ENCODE data around the gene TMEM123. TPM values are rescaled to one million over a fixed set of nuclear protein-coding genes. Genes with fewer than 3 reads are reported as not detected.

The TMEM123 gene, protein sequence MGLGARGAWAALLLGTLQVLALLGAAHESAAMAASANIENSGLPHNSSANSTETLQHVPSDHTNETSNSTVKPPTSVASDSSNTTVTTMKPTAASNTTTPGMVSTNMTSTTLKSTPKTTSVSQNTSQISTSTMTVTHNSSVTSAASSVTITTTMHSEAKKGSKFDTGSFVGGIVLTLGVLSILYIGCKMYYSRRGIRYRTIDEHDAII
- 249 TPM for total RNA-seq

DNA sequence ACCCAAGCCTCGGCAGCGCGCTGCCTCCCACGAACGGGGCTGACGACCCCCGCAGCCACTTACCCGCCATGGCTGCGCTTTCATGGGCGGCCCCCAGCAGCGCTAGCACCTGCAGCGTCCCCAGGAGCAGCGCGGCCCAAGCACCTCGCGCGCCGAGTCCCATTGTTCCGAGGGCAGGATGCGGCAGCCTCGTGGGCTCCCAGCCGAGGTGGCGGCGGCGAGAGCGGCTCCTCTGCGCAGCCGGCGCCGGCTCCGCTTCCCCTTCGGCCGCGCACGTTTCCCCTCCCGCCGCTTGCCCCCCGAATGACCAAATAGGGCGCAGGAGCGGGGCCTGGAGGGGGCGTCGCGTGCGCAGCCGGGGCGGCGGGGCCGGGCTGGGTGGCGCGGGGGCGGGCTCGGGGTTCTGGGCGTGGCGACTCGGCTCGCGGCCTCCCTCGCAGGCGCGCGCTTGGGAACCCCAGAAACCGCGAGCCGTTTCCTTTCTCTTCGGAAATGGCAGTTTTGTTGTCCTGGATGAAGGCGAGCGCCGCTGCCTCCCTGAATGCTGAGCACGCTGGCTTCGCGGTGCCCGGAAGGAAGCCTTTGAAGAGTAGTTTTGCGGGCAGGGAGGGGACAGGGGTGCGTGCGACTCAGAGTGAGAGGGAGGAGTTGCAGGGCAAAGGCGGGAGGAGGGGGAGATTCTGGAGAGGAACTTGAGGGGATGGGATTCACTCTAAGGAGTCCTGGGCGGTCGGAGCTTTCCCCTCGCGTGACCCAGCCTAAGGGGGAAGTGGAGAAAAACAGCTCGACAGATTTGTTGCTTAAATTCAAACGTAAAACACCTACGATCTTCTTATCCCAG lies at the start of gene TMEM123:
Gene TMEM123, minus strand, starts transcription at position 305 of the 841 bp plus-strand sequence. Its CDS starts 142 bp downstream, at position 163.
- DNase-seq (ENCODE audit: low spot score): peak; percentile 86

GRCh38 chr11:102500829-102501228 lies 48.3 kb upstream of the TMEM123 start:
- DNase-seq (ENCODE audit: low spot score): no peak

DNA sequence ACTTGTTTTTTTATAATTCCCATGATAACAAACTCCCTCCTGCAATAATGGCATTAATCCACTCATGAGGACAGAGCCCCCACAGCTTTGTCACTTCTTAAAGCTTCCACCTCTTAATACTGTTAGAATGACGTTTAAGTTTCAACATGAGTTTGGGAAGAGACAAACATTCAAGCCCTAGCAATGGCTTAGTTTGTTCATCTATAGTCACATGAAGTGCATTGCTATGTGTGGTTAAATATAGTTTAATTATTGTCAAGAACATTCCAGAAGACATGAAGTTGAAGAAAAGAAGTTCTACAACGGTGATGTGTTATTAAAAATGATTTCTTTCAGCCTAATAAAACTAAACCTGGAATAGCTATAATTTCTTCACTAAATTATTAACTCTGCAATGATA lies 47.4 kb upstream of the TMEM123 start:
- no peak for DNase-seq (ENCODE audit: low spot score)

- no peak for DNase-seq (ENCODE audit: low spot score)
Measured at GRCh38 chr11:102499151-102499550, 46.6 kb upstream of the TMEM123 start.

DNA sequence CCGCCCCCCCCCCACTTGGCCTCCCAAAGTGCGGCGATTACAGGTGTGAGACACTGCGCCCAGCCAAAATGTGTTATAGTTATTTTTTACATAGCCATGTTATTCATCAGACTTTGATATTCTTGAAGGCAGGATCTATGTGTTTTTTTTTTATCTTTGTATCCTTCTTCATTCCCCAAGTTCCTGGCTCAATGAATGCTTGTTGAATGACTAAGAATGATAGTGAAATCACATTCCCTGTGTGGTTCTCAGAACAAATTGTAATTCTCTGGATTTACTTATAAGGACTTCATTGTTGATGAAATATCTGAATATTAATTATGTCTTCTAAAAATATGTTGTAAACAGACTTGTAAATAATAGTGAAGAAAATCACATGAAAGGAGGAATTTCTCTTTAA lies 44.5 kb upstream of the TMEM123 start:
- DNase-seq (ENCODE audit: low spot score): no peak

DNA sequence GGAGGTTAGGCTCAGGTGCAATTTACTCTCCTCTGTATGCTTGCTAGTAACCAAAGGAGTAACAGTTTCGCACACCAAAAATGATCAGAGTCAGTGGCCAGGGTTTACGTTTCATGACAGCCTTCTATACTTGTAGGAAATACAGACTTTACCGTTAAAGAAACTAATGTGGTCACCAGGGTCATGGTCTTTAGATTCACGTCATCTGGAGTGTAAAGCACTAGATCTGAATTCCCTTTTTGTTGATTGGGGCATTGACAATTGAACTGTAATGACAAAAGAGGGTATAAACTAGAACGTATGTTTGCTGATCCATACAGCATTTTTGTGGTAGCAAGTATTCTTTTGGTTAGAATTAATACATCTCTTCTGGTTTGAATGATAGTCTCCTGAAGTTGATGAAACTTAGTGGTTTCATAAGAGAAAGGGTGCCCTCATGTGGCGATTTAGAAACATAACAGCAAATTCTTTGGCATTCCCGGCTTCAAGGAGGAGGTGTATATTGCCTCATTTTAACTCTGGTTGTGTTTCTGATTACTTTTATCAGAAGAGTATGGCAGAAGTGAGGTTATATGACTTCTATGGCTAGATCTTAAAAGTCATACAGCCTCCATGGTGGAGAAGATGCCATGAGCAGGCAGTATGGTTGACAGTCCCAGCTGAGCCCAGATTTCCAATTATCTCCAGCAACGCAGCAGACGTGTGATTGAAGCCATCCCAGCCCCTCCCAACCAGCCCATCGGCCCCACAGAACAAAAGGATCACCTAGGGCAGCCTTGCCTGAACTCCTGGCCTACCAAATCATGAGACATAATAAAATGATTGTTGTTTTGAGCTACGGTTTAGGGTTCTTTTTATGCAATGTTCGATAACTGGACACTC lies 42.8 kb upstream of the TMEM123 start:
- DNase-seq (ENCODE audit: low spot score): no peak

DNA sequence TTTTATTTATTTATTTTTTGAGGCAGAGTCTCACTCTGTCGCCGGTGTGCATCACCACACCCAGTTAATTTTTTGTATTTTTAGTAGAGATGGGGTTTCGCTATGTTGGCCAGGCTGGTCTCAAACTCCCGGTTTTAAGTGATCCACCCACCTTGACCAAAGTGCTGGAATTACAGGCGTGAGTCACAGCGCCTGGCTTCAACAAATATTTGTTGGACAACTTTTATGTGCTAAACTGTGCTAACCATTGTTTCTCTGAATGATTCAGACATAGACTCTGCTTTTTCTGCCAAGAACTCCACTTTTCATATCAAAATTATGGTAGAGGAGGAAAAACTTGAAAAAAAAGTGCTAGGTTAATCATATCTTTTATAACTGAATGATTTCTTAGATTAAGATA lies 41.7 kb upstream of the TMEM123 start:
- DNase-seq (ENCODE audit: low spot score): no peak

DNA sequence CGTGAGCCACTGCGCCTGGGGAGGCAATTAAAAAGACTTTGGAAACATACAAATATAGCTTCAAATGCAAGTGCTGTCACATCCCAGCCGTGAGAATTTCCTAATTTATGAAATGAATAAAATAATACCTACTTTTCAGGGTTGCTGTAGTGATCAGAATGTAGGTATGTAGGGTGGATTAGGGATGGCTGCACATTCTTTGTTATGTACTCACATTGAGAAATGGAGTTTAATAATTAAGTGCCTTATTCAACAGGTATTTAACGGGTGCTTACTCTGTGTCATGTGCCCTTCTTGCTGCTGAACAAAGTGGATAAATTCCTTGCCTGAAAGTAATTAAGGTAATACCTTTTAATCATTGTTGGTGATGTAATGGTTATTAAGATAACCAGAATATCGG lies 41.0 kb upstream of the TMEM123 start:
- no peak for DNase-seq (ENCODE audit: low spot score)

DNA sequence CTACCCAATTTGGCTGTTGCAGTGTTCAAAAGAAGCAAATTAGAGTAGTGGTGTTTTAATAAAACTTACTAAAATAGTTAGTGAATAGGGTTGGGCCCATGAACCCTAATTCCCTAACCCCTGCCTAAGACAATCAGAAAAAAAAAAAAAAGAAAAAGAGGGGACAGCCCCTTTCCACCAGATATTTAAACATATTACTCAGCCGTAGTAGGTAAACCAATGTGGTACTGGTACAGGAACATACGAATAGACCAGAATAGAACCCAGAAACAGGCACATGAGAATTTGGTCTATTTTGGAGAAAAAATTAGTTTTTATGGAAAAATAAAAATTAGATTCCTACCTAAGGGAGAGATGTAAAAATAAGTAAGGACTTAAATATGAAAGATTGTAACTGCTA lies 39.4 kb upstream of the TMEM123 start:
- no peak for DNase-seq (ENCODE audit: low spot score)

- no peak for DNase-seq (ENCODE audit: low spot score)
Measured at GRCh38 chr11:102489186-102490145, 36.9 kb upstream of the TMEM123 start.

DNA sequence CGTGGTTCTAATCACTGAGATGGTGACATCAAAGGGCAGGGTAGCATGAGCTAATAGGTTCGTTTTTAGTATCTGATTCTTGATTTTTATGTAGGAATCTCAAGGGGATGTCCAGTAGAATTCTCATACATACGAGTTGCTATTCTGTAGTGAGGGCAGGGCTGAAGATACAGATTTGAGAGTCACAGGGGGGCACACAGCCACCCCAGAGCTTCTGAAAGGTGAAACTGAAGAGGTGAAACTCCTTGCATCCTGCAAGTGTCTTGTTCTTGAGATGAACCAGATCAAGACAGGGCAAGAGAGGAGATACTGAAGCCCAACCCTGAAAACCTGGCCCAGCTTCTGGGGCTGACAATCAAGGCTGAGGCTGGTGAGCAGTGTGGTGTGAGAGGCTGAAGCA lies 35.6 kb upstream of the TMEM123 start:
- DNase-seq (ENCODE audit: low spot score): no peak

DNA sequence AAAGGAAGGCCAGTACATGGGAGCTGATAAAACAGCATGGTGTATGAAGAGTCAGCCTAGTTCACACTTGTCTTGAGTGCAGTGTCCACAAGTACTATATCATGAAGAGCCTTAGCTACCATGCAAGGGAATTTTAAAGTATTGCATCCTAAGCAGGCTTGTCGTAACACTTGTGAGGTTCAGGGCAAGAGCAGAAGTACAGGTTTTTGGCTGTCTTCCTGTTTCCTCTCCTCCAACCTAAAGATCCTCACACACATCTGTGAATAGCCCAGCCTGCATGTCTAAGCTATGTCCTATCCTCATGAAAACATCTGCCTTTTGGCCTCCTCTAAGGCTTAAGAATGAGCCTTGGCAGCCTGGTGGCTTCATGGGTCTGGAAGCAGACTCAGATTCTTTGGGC lies 34.6 kb upstream of the TMEM123 start:
- DNase-seq (ENCODE audit: low spot score): no peak

DNA sequence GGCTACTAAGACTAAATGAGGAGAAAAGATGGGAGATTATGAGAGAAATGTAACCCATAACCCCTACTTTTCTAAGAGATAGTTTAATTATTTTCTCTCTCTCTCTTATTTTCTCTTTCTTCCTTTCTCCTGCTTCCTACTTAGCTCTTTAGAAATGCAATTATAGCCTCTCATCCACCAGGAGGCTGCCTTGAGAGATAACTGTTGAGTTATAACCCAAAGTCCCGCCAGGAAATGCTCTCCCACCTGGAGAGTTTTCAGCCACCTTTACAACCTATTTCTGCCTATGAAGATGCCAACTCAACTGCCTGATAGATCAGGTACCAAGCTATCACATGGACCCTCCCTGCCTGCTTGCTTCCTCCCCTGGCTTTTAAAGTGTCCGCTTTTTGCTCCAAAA lies 34.0 kb upstream of the TMEM123 start:
- DNase-seq (ENCODE audit: low spot score): no peak

DNA sequence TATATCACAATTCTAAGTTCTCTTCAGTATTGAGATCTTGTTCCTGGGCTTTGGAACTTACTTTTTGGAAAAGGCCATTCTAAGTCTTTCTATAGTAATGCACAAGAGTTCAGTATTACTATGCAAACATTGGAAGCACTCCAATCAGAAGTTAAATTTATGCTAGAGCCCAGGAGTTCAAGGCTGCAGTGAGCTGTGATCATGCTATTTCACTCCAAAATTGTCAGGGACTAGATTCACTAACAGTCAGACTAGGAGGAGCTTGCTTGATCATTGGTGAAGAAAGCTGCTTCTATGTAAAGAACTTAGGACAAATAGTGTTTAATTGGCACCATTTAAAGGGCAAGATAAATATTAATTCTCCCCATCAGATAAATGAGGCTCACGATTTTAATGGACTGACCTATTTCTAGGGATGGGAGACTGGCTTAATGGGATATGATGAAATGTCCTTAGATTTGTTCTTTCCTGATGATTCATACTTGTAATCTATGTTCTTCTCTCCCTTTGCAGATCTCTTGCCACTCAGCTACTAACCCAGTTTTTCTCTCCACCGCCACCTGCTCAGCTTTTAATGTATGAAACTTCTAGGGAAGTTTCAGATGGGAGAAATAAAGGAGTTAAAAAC lies 32.6 kb upstream of the TMEM123 start:
- no peak for DNase-seq (ENCODE audit: low spot score)

GRCh38 chr11:102482433-102482832 lies 29.9 kb upstream of the TMEM123 start:
- DNase-seq (ENCODE audit: low spot score): no peak

DNA sequence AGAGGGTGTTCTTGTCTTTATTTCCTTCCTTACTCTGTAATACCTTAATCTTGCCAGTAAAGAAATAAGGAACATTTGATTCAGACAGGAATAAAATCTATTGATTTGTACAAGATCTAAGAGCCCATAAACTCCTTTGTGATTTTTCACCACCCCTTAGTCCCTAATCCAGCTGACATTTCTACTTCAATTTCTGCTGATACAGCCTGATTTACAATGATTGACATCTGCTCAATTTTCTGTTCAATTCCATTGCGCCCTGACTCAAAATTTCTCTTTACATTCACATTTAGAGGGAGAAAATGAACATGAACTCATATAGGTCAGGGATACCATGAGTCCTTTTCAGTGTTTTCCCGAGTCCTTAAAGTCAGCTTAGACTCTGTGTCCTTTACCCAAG lies 27.2 kb upstream of the TMEM123 start:
- DNase-seq (ENCODE audit: low spot score): no peak

DNA sequence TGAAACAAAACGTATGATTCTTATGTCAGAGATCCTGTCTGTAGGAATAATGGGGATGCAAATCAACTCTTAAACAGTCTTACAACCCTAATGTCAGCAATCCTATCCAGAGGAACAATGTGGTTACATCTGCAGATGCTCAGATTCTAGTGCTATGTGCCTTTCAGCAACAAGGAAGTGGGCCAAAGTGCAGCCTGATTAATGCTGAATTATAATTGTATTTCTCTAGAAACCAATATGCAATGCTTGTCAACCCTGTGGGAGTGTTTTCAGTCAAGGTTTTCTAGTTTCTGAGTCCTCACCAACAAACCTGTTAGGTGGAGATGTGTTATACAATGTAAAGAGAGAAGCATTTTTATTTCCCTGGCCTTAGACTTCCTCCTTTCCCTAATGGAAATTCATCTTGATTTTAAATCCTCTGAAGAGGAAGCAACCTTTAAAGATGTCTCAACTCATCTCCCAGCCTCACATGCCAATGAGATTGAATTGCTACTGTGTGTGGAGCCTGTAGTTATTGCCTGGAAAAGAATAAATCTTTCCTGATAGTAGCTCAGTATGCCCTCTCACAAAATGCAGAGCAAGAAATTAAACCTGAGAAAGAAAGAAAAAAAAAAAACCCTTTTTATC lies 26.2 kb upstream of the TMEM123 start:
- no peak for DNase-seq (ENCODE audit: low spot score)

DNA sequence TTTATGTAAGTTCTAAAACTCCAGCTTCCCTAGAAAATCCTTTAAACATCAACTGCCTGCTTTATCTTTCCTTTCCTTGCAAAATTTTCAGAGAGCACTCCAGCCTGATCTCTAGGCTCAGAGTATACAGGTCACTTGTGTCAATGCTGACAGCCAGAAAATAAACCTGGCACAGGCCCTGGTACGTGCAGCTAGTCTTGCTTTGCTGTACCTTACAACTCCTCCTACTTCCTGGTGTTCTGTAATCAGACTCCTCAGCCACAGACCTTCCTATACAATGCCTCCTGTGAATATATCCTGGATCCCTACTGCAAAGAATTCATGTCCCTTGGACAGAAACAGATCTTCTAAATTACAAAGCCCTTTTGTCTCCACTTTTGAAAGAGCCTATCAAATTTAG lies 24.2 kb upstream of the TMEM123 start:
- peak; percentile 72 for DNase-seq (ENCODE audit: low spot score)

DNA sequence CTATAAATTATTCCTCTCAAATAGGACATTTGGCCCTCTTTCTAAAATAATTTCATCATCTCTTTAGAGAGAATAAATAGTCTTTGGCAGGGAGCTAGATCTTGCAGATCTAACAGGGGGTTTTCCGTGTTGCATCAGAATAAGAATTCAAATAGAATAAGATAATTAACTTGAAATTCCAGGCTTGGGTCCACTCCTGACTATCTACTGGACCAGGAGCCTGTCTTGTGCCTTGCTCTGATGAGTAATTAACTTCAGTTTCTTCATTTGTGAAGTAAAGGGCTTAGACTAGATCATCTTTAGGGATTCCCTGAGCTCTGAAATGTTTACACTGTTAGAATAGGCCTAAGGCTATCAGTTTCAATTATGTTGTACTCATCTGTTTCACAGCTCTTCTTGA lies 23.5 kb upstream of the TMEM123 start:
- DNase-seq (ENCODE audit: low spot score): no peak

- DNase-seq (ENCODE audit: low spot score): peak; percentile 72
Measured at GRCh38 chr11:102473543-102473942, 21.0 kb upstream of the TMEM123 start.

Data from ureter (tissue), 1 donor.